ENCODE measurements around the gene CRACDL. TPM values are rescaled to one million over a fixed set of nuclear protein-coding genes. Genes with fewer than 3 reads are reported as not detected.
"Not testable (repeated sequence)": the region's sequence is repeated elsewhere in the genome, so short reads cannot be mapped to it uniquely, and the experiment has no call there.

The CRACDL gene
- total and polyA plus RNA-seq, 2 donors (not counting 3 experiments of a cell fraction or from before 2014, with no cell fraction given): 0.92 to 6.3 TPM

DNA sequence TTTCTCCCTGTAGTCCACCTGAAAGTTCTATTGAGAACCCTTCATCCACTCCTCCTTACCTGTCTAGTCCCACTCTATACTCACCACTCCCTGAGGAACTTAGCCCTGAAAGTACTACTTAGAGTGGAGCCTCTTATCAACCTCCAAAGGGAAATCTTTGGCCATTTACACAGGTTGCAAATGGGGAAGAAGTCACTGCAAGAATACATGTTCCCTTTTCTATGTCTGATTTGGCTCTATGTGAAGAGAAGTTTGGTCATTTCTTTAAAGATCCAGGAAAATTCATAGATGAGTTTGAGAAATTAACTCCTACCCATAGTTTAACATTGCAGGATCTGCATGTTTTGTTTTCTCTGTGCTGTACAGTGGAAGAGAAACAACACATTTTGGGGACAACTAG lies 182.2 kb downstream of the CRACDL start:
- H3K4me2 ChIP-seq (ENCODE audit: insufficient read depth, low read length): no peak overlapping the region
- FAIRE-seq (no peak), DNase-seq (ENCODE audit: low read depth, low spot score) (no peak)
- no peaks in the 10 kb centered on the region for H3K27me3 ChIP-seq (ENCODE audit: control insufficient read depth in 2 of 2, insufficient read depth in 2 of 2, low read length in 2 of 2)
- H3K27ac ChIP-seq (ENCODE audit: insufficient read depth, low read depth, low read length): no peak overlapping the region
- dilution Hi-C loops (cut with MboI; ENCODE audit: extremely low pct_ligation_motif_present, low sequenced_read_pairs): no loop called here
- TF ChIP-seq GATA2 (IDR thresholded peaks at IDR 0.05; ENCODE audit: insufficient read depth, insufficient read length, low read depth, low read length): no peak
- TF ChIP-seq, protein P1, sequence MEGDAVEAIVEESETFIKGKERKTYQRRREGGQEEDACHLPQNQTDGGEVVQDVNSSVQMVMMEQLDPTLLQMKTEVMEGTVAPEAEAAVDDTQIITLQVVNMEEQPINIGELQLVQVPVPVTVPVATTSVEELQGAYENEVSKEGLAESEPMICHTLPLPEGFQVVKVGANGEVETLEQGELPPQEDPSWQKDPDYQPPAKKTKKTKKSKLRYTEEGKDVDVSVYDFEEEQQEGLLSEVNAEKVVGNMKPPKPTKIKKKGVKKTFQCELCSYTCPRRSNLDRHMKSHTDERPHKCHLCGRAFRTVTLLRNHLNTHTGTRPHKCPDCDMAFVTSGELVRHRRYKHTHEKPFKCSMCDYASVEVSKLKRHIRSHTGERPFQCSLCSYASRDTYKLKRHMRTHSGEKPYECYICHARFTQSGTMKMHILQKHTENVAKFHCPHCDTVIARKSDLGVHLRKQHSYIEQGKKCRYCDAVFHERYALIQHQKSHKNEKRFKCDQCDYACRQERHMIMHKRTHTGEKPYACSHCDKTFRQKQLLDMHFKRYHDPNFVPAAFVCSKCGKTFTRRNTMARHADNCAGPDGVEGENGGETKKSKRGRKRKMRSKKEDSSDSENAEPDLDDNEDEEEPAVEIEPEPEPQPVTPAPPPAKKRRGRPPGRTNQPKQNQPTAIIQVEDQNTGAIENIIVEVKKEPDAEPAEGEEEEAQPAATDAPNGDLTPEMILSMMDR (IDR thresholded peaks at IDR 0.05; ENCODE audit: extremely low read depth in 1 of 2, insufficient read depth in 1 of 2, low read depth in 1 of 2, low read length in 2 of 2): no peak
- no peak for TF ChIP-seq JUN (IDR thresholded peaks at IDR 0.05; ENCODE audit: borderline replicate concordance, insufficient read depth, insufficient read length, low read depth)
- TF ChIP-seq, protein P2, sequence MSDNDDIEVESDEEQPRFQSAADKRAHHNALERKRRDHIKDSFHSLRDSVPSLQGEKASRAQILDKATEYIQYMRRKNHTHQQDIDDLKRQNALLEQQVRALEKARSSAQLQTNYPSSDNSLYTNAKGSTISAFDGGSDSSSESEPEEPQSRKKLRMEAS (IDR thresholded peaks at IDR 0.05; ENCODE audit: insufficient read depth, insufficient read length): no peak
- no peak for TF ChIP-seq POLR2A (IDR thresholded peaks at IDR 0.05; ENCODE audit: low read depth, low read length)
- TF ChIP-seq EZH2 (IDR thresholded peaks at IDR 0.05; ENCODE audit: borderline replicate concordance, low read depth, low read length, severe bottlenecking): no peak
- TF ChIP-seq MYC (IDR thresholded peaks at IDR 0.05; ENCODE audit: low read depth, low read length): no peak
- no peak for TF ChIP-seq FOS (IDR thresholded peaks at IDR 0.05; ENCODE audit: borderline replicate concordance, insufficient read depth, low read length)
- TF ChIP-seq POLR2AphosphoS5 (IDR thresholded peaks at IDR 0.05; ENCODE audit: insufficient read depth, low read depth, low read length): no peak
- H3K79me2 ChIP-seq (ENCODE audit: control insufficient read depth, insufficient read depth, low read length): no peaks in the 10 kb centered on the region
- no peaks in the 10 kb centered on the region for H3K9me3 ChIP-seq (replicated peaks; ENCODE audit: control insufficient read depth, insufficient read depth, low read length)
- H3K4me1 ChIP-seq (ENCODE audit: control insufficient read depth, extremely low read depth, insufficient read depth, low read length): peaks cover 26% of the 10 kb centered on the region
- ChIA-PET CTCF (no interaction called here), POLR2A (no interaction called here)
- BruUV-seq (replicated peaks): no TSS peak
- intact Hi-C loops (cut with micrococcal nuclease): loop anchor here (10.0 kb wide), 1 partner anchor 581 kb away; the partner anchor contains the start of genes EIF5B and TXNDC9
- H4K20me1 ChIP-seq (replicated peaks; ENCODE audit: control insufficient read depth, extremely low read depth, insufficient read depth, low read length): no peaks in the 10 kb centered on the region
- H3K9me1 ChIP-seq (replicated peaks; ENCODE audit: control insufficient read depth, extremely low read depth, insufficient read depth, low read length): no peaks in the 10 kb centered on the region
- H3K4me3 ChIP-seq (replicated peaks in 1 of 3; ENCODE audit: insufficient read depth in 1 of 3, low read depth in 1 of 3, low read length in 3 of 3): no peak overlapping the region
- no peaks in the 10 kb centered on the region for H3K36me3 ChIP-seq (ENCODE audit: control insufficient read depth in 2 of 2, extremely low read depth in 1 of 2, insufficient read depth in 2 of 2, low read length in 2 of 2)
- H2AFZ ChIP-seq (ENCODE audit: low read depth, low read length): no peak overlapping the region
- no peak overlapping the region for H3K9ac ChIP-seq (replicated peaks; ENCODE audit: extremely low read depth, insufficient read depth, low read length)

DNA sequence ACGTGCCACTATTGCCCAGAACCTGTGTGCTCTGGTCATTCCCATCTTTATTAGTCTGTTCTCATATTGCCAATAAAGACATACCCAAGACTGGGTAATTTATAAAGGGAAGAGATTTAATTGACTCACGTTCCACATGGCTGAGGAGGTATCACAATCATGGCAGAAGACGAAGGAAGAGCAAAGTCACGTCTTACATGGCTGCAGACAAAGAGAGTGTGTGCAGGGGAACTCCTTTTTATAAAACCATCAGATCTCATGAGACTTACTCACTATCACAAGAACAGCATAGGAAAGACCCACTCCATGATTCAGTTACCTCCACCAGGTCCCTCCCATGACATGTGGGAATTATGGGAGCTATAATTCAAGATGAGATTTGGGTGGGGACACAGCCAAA lies 183.3 kb downstream of the CRACDL start:
- H3K4me2 ChIP-seq (ENCODE audit: insufficient read depth, low read length); FAIRE-seq; H3K27ac ChIP-seq (ENCODE audit: insufficient read depth, low read depth, low read length); H3K9ac ChIP-seq (replicated peaks; ENCODE audit: extremely low read depth, insufficient read depth, low read length); H3K9me1 ChIP-seq (replicated peaks; ENCODE audit: control insufficient read depth, extremely low read depth, insufficient read depth, low read length); H3K4me3 ChIP-seq (replicated peaks in 1 of 3; ENCODE audit: insufficient read depth in 1 of 3, low read depth in 1 of 3, low read length in 3 of 3); DNase-seq (ENCODE audit: low read depth, low spot score); BruUV-seq (replicated peaks); H4K20me1 ChIP-seq (replicated peaks; ENCODE audit: control insufficient read depth, extremely low read depth, insufficient read depth, low read length); H3K36me3 ChIP-seq (ENCODE audit: control insufficient read depth in 2 of 2, extremely low read depth in 1 of 2, insufficient read depth in 2 of 2, low read length in 2 of 2); H3K9me3 ChIP-seq (replicated peaks; ENCODE audit: control insufficient read depth, insufficient read depth, low read length); dilution Hi-C loops (cut with MboI; ENCODE audit: extremely low pct_ligation_motif_present, low sequenced_read_pairs); H3K79me2 ChIP-seq (ENCODE audit: control insufficient read depth, insufficient read depth, low read length); H2AFZ ChIP-seq (ENCODE audit: low read depth, low read length); H3K27me3 ChIP-seq (ENCODE audit: control insufficient read depth in 2 of 2, insufficient read depth in 2 of 2, low read length in 2 of 2): not testable (repeated sequence)
- POLR2A ChIA-PET: interaction anchor here (0.6 kb wide), 1 partner anchor 113 kb away, joined by 4 read pairs; no protein-coding TSS in a partner anchor
- peaks cover 17% of the 10 kb centered on the region for H3K4me1 ChIP-seq (ENCODE audit: control insufficient read depth, extremely low read depth, insufficient read depth, low read length)
- CTCF ChIA-PET: interaction anchor here (1.0 kb wide), 2 partner anchors 9 to 103 kb away, joined by 3 to 4 read pairs; no protein-coding TSS in a partner anchor
- intact Hi-C loops (cut with micrococcal nuclease): loop anchor here (10.0 kb wide), 1 partner anchor 582 kb away; the partner anchor contains the start of genes EIF5B and TXNDC9
